GM18526 (cell line): ENCODE data around the gene TMC6.

Source experiments
- POLR2A ChIP-seq: IDR thresholded peaks from 3 replicates; pipeline ENCODE4 v1.6.1; 2011; ENCODE audit not compliant: insufficient read length; ENCODE audit errors: extremely low read depth

The TMC6 gene

DNA sequence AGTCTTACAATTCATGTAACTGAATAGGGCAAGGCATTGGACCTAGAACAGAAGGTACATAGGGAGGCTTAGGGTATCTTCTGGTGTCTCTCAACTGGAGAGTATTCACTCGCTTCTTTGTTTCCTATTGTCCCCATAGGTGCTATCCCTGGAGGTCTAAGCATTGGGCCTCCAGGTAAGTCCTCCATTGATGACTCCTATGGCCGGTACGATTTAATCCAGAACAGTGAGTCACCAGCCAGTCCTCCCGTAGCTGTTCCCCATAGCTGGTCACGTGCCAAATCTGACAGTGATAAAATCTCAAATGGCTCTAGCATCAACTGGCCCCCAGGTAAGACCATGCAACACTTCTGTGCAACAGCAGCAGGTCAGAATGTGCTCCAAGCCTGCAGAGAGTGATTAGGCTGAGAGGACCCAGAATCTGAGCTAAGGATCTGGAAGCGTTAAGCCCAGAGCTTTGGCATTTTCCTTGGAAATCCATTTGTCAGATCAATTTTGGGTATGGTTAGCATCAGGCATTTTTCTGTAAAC, 35.7 kb downstream of the TMC6 start:
- TF ChIP-seq POLR2A = no peak

DNA sequence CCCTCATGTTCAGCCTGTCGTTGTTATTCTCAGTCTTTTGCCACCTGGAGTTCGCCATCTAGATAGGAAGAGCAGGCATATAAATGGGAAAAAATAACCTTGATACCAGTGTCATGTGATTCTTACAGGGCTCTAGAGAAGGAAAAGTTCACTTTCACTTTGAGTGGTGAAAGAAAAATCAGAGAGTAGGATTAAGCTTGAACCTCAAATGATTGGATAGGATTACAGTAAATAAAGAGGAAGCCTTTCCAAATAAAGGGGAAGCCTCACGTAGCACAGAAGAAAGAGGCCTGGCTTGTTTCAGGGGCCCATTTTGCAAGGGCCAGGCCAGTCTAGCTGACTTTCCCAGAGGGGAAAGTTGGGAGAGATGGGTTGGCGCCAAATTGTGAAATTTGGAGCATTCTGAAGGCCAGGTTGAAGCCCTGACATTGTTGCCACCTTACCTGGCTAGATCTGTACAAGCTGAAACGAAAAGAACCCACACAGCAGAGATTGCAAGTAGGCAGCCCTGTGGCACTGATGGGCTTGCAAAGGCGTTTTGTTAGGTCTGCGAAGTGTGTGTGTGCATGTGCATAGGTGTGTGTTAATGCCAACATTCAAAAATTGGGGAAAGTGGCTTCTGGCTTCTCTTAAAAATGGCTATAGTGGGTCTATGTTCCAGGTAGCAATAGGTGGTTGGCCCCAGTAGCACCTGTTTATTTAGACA, 38.8 kb downstream of the TMC6 start:
- TF ChIP-seq POLR2A = no peak

DNA sequence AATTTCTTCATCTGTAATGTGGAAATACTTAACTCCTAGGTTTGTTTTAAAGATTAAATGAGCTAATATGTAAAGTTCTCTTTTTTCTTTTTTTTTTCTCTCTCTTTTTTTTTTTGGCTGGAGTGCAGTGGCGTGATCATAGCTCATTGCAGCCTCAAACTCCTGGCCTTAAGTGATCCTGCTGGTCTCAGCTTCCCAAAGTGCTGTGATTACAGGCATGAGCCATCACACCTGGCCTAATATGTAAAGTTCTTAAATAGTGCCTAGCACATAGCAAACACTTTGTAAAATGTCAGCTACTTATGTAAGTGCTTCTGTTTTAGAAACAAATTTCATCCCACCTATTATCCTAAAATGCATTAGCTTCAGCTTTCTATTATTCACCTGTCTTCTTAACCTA, 40.0 kb downstream of the TMC6 start:
- no peak for TF ChIP-seq POLR2A

DNA sequence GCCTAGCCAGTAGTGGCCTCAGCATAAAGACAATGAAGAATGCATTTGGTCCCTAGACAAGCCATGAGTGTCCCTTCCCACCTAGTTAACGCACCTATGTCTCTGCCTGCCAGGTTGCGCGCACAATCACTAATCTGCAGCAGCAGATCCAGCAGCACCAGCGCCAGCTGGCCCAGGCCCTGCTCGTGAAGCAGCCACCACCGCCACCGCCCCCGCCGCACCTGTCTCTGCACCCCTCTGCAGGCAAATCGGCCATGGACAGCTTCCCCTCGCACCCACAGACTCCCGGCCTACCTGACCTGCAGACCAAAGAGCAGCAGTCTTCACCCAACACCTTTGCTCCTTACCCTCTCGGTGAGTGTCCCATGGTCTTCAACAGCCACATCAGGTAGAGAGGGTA, 41.8 kb downstream of the TMC6 start:
- TF ChIP-seq POLR2A = no peak

DNA sequence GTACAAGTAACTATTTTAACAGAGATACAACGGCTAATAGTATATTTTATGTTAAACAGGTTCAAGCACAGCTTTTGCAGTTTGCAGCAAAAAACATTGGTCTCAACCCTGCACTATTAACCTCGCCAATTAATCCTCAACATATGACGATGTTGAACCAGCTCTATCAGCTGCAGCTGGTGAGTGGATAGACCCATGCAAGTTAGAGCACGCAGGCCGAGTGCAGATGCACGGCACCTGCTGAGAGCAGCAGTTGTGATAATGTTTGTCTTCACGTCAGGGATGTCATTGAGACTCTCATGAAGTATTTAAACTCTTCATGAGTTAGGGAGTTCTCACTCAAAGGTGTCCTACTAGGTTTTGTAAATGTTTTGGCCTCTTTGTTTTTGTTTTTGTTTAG, 45.6 kb downstream of the TMC6 start:
- TF ChIP-seq POLR2A = no peak

DNA sequence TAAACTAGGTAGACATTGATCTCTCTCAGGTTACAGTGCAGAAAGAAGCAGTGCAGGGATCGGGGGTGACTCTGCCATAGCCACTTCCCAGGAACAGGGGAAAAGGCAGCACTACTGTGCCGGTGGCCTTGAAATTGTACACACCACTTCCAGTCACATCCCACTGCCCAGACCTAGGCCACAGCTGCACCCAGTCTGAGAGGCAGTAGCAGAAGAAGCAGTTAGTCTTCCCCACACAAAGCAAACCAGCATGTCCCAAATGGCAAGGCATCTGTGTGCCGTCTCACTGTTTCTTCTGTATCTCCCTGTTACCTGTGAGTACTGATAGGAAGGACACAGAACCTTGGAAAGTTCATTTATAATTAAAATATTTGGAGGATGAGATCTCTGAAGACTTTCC, 47.0 kb downstream of the TMC6 start:
- no peak for TF ChIP-seq POLR2A

DNA sequence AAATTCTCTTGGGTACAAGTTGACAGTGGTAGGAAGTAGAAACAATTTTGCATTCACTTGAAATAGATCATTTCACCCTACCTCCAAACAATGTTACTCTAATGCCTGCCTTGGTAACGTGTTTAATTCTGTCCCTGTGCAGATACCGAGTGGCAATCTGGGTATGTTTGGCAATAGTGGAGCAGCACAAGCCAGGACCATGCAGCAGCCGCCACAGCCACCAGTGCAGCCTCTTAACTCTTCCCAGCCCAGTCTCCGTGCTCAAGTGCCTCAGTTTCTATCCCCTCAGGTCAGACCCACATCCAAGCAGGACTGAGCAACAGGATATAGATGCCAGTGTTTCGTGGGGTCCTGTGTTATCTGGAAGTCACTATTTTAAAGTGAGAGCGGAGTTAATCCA, 49.3 kb downstream of the TMC6 start:
- TF ChIP-seq POLR2A = no peak

DNA sequence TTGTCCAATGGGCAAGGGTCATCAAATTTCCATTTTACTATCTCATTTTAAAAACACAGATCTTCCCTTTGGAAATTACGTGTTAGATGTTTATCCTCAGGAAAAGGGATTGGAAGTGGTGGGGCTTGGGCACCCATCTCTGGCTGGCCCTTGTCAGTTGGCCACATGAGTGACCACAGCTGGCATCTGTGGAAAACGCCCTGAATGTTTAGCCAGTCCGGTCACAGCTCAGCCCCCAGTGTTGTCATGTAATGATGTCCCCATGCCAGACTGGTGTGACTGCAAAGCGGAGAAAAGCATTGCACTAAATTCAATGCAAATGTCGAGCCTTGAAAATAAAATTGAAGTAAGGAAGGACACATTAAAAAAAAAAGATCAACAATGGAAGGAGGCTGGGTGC, 53.0 kb downstream of the TMC6 start:
- no peak for TF ChIP-seq POLR2A

DNA sequence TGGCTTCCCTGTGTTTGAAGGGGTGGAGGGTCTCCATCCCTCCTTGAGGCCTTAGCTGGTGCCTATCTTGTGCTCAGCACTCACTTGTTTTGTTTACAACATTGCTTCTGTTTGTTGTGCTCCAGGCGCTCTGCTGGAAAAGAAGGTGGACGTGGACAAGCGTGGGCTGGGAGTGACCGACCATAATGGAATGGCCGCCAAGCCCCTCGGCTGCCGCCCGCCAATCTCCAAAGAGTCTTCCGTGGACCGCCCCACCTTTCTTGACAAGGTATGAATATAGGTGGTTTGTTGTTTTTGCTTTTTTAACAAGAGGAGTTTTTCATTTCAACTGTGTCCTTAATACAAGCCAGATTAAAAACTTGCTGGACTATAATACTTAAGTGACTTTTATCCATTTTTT, 53.5 kb downstream of the TMC6 start:
- TF ChIP-seq POLR2A = no peak

DNA sequence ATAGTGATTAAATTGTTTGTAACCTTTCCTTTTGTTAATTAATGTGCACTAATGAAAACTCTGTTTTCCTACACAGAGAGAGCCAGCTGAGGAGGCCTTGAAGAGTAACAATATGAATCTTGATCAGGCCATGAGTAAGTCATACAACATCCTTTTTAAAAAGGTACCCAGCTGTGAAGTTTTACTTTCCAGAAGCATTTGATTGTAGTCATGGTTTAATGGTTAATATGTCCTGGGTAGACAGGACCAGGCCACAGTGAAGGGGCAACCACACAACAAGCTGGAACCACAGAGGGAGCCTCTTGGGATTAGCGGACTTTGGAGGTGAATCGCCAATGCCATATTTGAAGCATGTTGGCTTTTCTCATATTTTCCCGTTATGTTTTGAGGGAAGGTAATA, 55.6 kb downstream of the TMC6 start:
- TF ChIP-seq POLR2A = no peak

DNA sequence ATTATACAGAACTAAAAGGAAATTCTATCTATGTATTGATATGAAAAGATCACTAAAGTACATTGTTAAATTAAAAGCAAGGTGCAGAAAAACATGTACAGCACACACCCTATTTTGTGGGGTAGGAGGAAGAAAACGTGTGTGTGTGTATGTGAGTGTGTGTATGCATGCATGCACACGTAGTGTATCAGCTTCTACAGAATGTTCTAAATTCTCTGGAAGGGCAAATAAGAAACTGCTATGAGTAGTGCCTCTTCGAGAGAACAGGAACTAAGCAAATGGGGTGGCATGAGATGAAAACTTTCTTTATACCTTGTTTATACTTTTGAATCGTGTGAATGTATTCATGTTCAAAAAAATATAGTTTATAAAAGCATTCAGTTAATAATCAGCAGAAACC, 58.9 kb downstream of the TMC6 start:
- TF ChIP-seq POLR2A = no peak

DNA sequence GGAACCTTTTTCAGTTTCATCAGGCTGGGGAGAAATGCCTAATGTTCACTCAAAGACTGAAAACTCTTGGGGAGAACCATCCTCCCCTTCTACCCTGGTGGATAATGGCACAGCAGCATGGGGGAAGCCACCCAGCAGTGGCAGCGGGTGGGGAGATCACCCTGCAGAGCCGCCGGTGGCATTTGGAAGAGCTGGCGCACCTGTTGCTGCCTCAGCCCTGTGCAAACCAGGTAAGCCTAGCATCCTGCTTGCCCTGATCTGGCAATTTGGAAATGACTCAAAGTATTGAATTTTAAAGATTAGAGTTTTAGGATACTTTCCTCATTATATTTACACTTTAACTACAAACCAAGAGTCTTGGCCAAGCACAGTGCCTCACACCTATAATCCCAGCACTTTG, 63.8 kb downstream of the TMC6 start:
- TF ChIP-seq POLR2A = no peak

DNA sequence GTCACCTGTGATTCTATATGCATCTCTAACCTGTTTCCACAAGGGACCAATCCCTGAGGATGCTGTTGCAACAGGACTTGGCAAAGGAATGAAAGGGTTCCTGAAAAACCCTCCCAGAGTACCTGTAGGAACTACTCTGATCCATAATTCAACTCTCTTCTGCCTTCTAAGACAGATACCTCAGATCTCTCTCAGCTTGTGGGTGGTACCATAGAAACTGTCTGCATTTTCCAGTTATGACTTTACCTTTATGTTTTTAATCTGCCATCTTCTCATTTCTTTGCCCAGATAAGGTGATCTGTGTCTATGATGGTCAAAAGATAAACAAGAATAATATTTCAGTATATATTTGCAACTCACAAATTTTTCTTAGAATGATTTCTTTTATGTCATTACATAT, 65.1 kb downstream of the TMC6 start:
- TF ChIP-seq POLR2A = no peak

DNA sequence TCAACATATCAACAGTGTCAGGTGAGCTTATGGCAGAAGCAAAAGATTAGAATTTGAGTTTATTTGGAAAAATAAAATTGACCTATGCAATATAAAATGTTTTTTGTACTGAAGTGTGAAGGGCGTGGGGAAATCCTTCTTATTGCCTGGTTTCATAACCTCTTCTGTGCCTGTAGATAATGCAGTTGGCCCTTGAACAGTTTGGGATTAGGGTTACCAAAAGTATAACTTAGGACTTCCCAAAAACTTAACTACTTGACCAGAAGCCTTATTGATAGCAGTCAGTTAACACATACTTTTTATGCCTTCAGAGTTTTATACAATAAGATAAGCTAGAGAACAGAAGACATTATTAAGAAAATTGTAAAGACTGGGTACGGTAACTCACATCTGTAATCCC, 66.0 kb downstream of the TMC6 start:
- TF ChIP-seq POLR2A = no peak
